ENCODE data around the gene PALB2. TPM values are rescaled to one million over a fixed set of nuclear protein-coding genes. Genes with fewer than 3 reads are reported as not detected.

The PALB2 gene
- total RNA-seq, 1 donor from 2014 or later = 21.3 TPM

Other genes with a start within 250 kb of the PALB2 start
- gene COG7, start 188.1 kb downstream of the PALB2 start, total RNA-seq = 45.6 TPM
- 99.4 TPM for gene GGA2, start 130.8 kb downstream of the PALB2 start, total RNA-seq
- gene EARS2, start 84.0 kb downstream of the PALB2 start, total RNA-seq = 45.6 TPM
- gene UBFD1, start 83.6 kb downstream of the PALB2 start, total RNA-seq = 51.3 TPM
- gene NDUFAB1, start 45.0 kb downstream of the PALB2 start, total RNA-seq = 60.1 TPM
- gene DCTN5, start 156 bp upstream of the PALB2 start, total RNA-seq = 76.8 TPM
- gene PLK1, start 37.6 kb upstream of the PALB2 start, total RNA-seq = 2.1 TPM
- 87.6 TPM for gene ERN2, start 71.9 kb upstream of the PALB2 start, total RNA-seq
- gene CHP2, start 113.7 kb upstream of the PALB2 start, total RNA-seq = 7.9 TPM
- 14.3 TPM for gene PRKCB, start 194.7 kb upstream of the PALB2 start, total RNA-seq